Lower leg skin (tissue), 4 donors: ENCODE data around the gene LRP1. TPM values are rescaled to one million over a fixed set of nuclear protein-coding genes. Genes with fewer than 3 reads are reported as not detected.

Source experiments
- DNase-seq, 2 donors: peaks; one replicate each; pipeline ENCODE4 v3.0.0-alpha.2; 2019; ENCODE audit warnings: low spot score in 2 of 2
- H3K4me3 ChIP-seq: fragments of 200-600 bp; sonication (generic); 2 replicates; pipeline ENCODE4 v1.5.1; 2017; ENCODE audit warnings: mild to moderate bottlenecking, low read depth; ENCODE audit not compliant: poor library complexity, severe bottlenecking
- POLR2A ChIP-seq, 2 donors: fragments of 450-650 bp; IDR thresholded peaks; one replicate each; pipeline ENCODE4 v1.6.1; 2016 to 2017; ENCODE audit warnings: antibody characterized with exemption in 2 of 2, mild to moderate bottlenecking in 1 of 2, moderate library complexity in 1 of 2
- WGBS, 2 donors: methylation state at CpG; one replicate each; pipeline ENCODE4 v1.1.5; 2018; 5-methylcytosine and 5-hydroxymethylcytosine counted together
- intact Hi-C: fragments of 100-400 bp; cut with DNase I; formaldehyde crosslinking; loops from one replicate; pipeline ENCODE4 v1.15.0; 2023; ENCODE audit warnings: low total_unique reads
- total RNA-seq, 4 donors: library from RNA; depleted of rRNA; stranded (reverse); fragments of >200 nt; gene quantifications; one replicate each; pipeline ENCODE4 v1.1.0, GENCODE V29; 2016
- TF ChIP-seq, protein P1 (sequence below), 3 donors: fragments of 450-650 bp; IDR thresholded peaks; one replicate each; pipeline ENCODE4 v1.5.1; 2016; ENCODE audit warnings: antibody characterized with exemption in 3 of 3, mild to moderate bottlenecking in 3 of 3, moderate library complexity in 2 of 3

Gene LRP1
- total RNA-seq, 4 donors from 2014 or later: 93.4 to 156 (median 101) TPM

DNA sequence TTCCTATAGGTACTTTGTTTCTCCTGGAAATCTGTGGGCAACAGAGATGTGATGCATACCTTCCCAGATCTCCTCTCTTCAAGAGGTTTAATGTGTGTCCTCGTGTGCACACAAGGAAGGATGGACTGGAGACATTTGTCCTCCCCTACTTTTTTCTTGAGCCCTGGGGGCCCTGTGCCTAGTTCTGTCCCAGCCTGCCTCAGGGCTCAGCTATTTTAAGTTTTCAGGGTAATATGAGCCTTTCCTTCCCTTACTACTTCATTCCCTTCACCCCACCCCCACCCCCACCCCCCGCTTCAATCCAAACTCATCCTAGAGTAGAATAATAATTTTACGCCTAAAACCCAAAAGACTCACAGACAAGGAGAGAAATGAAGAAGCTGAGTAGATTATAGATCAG is 122.3 kb downstream of the LRP1 start:
- no peak for TF ChIP-seq POLR2A (IDR thresholded peaks at IDR 0.05)
- TF ChIP-seq, protein P1, sequence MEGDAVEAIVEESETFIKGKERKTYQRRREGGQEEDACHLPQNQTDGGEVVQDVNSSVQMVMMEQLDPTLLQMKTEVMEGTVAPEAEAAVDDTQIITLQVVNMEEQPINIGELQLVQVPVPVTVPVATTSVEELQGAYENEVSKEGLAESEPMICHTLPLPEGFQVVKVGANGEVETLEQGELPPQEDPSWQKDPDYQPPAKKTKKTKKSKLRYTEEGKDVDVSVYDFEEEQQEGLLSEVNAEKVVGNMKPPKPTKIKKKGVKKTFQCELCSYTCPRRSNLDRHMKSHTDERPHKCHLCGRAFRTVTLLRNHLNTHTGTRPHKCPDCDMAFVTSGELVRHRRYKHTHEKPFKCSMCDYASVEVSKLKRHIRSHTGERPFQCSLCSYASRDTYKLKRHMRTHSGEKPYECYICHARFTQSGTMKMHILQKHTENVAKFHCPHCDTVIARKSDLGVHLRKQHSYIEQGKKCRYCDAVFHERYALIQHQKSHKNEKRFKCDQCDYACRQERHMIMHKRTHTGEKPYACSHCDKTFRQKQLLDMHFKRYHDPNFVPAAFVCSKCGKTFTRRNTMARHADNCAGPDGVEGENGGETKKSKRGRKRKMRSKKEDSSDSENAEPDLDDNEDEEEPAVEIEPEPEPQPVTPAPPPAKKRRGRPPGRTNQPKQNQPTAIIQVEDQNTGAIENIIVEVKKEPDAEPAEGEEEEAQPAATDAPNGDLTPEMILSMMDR (IDR thresholded peaks at IDR 0.05): no peak
- 72 to 81% methylated on average over 3 of the region's 3 CpGs for WGBS, 2 donors

DNA sequence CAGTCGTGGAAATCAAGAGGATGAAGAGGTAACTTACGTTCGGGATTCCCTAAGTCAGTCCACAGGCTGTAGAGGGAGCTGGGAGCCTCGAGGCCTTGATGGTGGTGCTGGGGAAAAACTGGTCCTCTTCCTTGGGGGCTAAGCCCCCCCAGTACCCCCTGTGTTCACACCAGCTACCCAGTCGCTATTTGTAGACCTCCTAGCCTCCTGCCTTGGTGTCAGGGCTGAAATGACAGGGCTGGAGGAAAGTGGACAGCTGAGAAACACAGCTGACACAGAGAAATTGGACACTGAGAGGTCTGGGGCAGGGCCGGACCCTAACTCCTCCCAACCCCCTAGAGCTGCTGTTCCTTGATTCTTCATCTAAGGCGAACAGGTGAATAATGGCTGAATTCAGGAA is 122.7 kb downstream of the LRP1 start, which contains the start of gene STAC3:
TSS of gene STAC3 (minus strand) at position 232 of the 400 bp plus-strand sequence. CDS start 1,551 bp downstream, outside the sequence.
- no peak for TF ChIP-seq POLR2A (IDR thresholded peaks at IDR 0.05)
- TF ChIP-seq, protein P1 (IDR thresholded peaks at IDR 0.05): no peak
- intact Hi-C loops: no loop called here
- no peak within 1 kb of the TSS for H3K4me3 ChIP-seq
- WGBS, 2 donors: 69 to 79% methylated on average over 7 of the region's 7 CpGs
- DNase-seq: peak in 1 of 2 donors; percentile 54

More for the DNA sequence above, 122.3 kb downstream of the LRP1 start:
- intact Hi-C loops: no loop called here
- DNase-seq: peak in 1 of 2 donors; percentile 61
- H3K4me3 ChIP-seq: no peak overlapping the region

DNA sequence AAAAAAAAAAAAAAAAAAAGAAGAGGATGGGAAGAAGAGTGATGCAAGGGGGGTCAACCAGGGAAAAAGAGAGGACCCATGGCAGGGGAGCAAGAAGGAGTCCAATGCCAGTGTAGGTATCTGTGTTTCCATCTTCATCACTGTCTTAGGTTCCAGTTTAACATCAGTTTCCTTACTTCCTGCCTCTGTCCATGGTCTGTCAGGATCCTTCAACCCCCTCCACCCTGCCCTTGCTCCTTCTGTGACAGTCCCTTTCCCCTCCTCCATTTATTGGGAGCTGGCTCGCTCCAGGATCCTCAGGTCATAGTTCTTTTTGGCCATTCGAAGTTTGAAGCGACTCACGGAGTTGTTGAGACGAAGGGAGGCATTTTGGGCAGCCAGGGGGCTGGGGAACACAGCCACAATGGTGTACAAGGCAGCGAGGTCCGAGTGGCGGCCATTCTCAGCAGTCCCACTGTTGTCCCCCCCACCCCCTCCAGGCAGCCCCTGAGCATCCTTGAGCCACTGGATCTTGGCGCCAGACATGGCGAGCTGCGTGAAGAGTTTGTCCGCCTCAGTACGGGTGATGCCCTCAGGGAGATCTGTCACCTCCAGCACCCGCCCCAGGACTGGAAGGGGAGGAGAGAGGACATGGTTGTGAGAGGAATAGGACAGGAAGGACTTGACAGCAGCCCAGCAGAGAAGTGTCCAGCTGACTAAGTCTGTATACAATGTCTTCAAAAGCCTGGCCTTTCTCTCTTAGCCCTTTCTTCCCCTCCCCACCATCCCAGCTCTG is 126.4 kb downstream of the LRP1 start:
- DNase-seq: peak in 1 of 2 donors; percentile 57
- intact Hi-C loops: no loop called here
- WGBS, 2 donors: 83 to 87% methylated on average over 14 of the region's 14 CpGs

DNA sequence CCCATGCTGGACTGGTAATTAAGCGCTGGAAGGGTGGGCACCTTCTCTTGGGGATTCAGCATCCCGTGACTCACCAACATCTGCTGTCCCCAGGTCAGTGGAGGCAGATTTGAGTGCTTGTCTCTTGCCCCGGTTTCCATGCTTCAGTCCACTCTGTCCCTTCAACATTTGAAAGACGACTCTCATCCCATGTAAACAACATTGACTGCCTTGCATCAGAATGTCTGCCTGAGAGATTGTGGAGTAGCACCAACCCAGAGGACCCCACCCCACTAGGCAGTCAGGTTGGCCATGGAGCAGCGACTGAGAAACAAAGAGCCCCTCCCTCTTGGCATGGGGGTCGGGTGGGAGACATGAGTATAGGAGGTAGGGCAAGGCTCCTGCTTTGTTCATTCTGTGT is 127.6 kb downstream of the LRP1 start:
- DNase-seq: peak in 1 of 2 donors; percentile 65
- intact Hi-C loops: no loop called here
- no peak overlapping the region for H3K4me3 ChIP-seq
- no peak for TF ChIP-seq POLR2A (IDR thresholded peaks at IDR 0.05)
- TF ChIP-seq, protein P1 (IDR thresholded peaks at IDR 0.05): no peak
- WGBS, 2 donors: 85 to 86% methylated on average over 6 of the region's 6 CpGs

More for the DNA sequence above, 126.4 kb downstream of the LRP1 start:
- H3K4me3 ChIP-seq: no peak overlapping the region
- TF ChIP-seq, protein P1 (IDR thresholded peaks at IDR 0.05): no peak
- no peak for TF ChIP-seq POLR2A (IDR thresholded peaks at IDR 0.05)

DNA sequence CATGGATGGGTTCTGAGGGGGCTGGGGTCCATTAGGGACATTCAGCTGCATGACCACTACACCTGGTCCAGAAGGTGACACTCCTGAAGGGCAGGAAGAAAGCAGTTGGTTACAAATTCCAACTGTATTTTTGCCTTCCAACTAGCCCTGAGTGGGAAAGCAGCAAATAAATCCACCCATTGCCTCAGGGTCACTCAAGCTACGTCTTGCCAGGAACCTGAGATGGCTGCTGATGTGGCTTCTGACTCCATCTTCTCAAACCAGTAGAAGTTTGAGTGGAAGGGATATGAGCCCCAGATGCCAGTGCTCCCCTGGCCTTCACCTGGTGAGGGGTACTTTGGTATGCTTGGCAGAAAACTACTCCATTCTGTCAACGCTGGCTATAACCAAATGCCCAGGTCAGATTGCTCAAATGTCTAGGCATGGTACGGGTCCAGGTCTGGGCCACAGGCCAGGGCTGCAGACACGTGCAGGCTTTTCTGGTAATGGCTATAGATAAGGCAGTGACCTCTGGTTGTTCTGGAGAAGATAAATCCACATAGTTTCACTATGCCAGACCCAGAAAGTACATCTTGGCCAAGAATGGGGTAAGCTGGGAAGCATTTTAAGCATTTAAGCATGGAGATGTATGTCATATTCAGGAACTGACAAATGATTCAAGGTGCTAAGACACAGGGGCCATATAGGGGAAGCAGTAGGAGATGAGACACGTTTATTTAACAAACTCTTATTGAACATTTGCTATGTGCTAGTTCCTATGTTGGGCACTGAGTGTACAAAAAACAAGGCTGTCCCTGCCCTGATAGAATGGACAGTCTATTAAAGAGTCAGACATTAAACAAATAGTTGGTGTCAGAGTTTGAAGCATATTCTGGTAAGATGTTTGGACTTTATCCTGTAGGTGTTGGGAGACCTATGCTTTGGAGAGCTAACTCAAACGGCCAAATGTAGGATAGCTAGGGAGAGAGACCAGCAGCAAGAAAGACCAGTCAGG is 131.0 kb downstream of the LRP1 start:
- H3K4me3 ChIP-seq: no peak overlapping the region
- no peak for TF ChIP-seq POLR2A (IDR thresholded peaks at IDR 0.05)
- TF ChIP-seq, protein P1 (IDR thresholded peaks at IDR 0.05): no peak
- WGBS, 2 donors: 72 to 79% methylated on average over 6 of the region's 6 CpGs
- intact Hi-C loops: no loop called here
- peak in 1 of 2 donors; percentile 32 for DNase-seq
